Measurements from ENCODE around the gene NFIX.
"Not testable (repeated sequence)": the region's sequence is repeated elsewhere in the genome, so short reads cannot be mapped to it uniquely, and the experiment has no call there.

NFIX gene
- total RNA-seq, result 0.56 reads per million

DNA sequence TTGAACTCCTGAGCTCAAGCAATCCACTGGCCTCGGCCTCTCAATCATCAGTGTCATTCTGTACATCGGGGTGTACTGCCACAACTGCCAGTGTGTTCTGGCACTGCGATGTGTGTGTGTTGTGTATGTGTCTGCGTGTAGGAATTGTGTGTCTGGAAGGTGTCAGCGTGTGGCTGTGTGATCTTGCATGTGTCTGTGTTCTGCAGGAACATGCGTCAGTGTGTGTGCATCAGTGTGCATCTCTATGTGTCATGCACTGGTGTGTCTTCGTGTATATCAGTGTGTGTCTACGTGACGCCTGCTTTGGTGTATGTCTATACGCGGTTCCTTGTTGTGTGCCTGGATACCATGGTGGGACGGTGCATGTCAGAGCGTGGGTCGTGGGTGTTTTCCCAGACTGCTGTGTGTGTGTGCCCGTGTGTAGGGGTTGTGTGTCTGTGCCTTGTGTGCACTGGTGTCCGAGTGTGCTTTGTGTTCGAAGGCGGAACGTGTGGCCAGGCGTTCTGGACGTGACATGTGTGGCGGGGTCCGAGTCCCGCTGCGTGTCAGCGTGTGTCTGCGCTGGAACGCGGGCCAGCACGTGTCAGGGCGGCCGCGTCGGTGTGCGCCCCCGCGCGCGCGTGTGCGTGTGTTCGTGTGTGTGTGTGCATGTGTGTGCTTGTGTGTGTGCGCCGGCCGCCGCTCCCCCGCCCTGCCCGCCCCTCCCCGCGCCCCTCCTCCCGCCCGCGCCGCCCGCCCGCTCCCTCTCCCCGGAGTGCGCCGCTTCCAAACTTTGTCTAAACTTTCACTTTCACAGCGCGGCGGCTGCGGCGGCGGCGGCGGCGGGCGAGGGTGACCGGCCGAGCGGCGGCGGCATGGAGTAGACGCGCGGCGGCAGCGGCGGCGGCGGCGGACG, at the start of gene NFIX:
Gene NFIX, plus strand, starts transcription at position 775 of the 895 bp plus-strand sequence. CDS start 363 bp downstream, outside the sequence.
- DNase-seq, result peak; percentile 38

DNA sequence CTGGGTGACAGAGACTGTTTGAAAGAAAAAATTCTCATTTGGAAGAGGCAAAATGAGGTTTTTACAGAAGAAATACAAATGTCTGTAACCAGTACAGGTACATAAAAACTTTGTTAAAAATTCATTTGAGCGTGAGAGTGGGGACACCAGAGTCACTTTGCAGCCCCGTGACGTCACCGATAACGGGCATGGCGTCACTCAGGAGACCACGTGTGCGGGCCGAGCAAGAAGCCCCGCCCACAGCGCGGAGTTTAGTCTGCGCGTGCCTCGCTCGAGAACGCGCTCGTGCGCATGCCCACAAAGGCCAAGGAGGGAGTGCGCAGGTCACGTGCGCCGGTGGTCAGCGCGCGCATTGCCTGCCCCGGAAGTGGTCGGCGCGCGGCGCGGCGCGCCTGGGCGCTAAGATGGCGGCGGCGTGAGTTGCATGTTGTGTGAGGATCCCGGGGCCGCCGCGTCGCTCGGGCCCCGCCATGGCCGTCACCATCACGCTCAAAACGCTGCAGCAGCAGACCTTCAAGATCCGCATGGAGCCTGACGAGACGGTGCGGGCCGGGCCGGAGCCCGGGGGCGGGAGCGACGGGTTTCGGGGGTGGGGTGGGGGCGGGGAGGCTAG, 49.7 kb upstream of the NFIX start, which contains the start of gene RAD23A:
Gene RAD23A, plus strand, starts transcription at position 384 of the 613 bp plus-strand sequence. Its CDS starts 87 bp downstream, at position 471.
- peak; percentile 98 for DNase-seq

GRCh38 chr19:12946092-12946721, 49.1 kb upstream of the NFIX start:
- peak; percentile 28 for DNase-seq

DNA sequence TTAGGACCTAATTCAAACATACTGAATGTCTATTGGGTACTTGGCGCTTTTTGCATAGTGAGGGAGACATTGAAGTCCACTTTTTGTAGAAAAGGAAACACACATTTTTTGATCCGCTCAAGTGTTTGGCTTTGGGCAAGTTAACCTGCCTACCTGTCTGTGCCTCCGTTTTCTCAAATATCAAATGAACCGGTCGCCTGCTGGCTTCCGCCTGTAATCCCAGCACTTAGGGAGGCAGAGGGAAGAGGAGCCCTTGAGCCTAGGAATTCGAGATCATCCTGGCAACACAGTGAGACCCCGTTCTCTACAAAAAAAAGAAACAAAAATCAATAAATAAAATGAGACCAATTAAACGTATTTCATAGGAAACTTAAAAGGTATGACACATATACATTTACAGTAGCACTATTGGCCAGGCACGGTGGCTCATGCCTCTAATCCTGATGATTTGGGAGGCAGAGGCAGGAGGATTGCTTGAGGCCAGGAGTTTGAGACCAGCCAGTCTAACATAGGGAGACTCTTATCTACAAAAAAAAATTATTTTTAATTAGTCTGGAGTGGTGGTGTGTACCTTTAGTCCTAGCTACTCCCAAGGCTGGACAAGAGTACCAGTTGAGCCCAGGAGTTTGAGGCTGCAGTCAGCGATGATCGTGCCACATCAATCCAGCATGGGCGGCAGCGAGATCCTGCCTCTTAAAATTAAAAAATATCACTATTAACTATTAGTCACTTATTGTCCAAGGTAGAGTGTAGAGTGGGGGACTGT, 48.4 kb upstream of the NFIX start:
- no peak for DNase-seq

- no peak for DNase-seq
Observed at GRCh38 chr19:12947702-12948611, 47.3 kb upstream of the NFIX start.

GRCh38 chr19:12948612-12949362, 46.5 kb upstream of the NFIX start:
- DNase-seq, result no peak

- no peak for DNase-seq
Observed at GRCh38 chr19:12949363-12950283, 45.7 kb upstream of the NFIX start.

- not testable (repeated sequence) for DNase-seq
Observed at GRCh38 chr19:12952050-12952449, 43.2 kb upstream of the NFIX start.

- no peak for DNase-seq
Observed at GRCh38 chr19:12952488-12953137, 42.7 kb upstream of the NFIX start.

GRCh38 chr19:12953138-12953798, 42.0 kb upstream of the NFIX start:
- DNase-seq, result no peak

GRCh38 chr19:12953799-12954611, 41.3 kb upstream of the NFIX start:
- no peak for DNase-seq

GRCh38 chr19:12954612-12954962, 40.7 kb upstream of the NFIX start:
- DNase-seq, result no peak

- DNase-seq, result not testable (repeated sequence)
Observed at GRCh38 chr19:12955575-12955974, 39.7 kb upstream of the NFIX start.

DNA sequence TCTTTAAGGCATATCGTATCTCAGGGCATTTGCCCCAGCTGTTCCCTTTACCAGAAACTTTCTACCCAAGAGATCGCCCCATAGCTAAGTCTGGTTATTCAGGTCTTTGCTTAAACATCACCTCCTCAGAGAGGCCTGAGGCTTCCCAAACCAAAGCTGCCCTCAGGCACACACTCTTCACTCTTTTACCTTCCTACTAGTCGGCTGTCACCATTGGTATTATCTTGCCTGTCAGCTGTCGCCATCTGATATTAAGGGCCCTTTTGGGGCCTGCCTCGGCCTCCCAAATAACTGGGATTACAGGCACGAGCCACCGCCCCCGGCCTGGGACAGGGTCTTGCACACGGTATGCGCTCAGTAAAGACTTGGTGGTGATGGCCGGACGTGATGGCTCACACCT, 39.3 kb upstream of the NFIX start:
- no peak for DNase-seq

DNA sequence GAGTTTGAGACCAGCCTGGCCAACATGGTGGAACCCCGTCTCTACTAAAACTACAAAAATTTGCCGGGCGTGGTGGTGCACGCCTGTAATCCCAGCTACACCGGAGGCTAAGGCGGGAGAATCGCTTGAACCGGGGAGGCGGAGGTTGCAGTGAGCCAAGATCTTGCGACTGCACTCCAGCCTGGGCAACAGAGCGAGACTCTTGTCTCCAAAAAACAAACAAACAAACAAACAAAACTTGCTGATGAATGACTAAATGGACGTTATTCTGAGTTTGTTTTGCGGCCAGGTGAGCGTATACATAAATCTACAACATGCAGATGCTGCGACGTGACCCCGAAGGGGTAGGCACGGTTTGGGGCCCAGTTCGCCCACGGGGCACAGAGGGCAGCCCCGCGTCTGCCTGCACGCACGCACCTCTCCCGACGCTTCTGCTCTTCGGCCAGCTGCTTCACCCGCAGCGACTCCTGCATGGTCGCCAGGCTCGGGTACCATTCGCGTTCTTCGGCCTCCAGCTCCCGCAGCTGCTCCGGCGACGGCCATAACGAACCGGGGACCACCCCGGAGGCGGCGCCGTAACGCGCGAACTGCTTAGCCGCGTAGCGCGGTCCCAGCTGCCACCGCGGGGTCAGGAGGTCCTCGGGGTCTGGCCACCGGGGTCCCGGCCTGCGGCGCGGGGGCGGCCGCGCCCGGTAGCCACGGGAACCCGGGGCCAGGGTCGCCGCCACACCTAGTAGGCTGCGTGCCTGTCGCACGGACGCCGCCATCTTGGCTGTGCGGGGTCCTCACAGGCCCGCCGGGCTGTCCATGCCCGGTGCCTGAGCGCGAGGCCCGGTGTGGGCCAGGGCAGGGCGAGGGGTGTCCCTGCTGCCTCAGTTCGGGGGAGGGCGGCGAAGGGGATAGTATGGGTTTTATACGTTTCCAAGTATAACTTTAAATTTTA, 38.6 kb upstream of the NFIX start, which contains the start of gene GADD45GIP1:
Gene GADD45GIP1, minus strand, starts transcription at position 778 of the 943 bp plus-strand sequence. Its CDS starts 11 bp downstream, at position 767.
- peak; percentile 69 for DNase-seq

GRCh38 chr19:12957389-12957952, 37.8 kb upstream of the NFIX start:
- DNase-seq, result not testable (repeated sequence)

All from effector CD4-positive, alpha-beta T cell (primary cell).